Glomerular visceral epithelial cell (primary cell): ENCODE measurements around the gene WAPL.
A peak's percentile ranks its signal among the peaks of the same experiment; 100 is the strongest.

Experiments used
- DNase-seq: peaks from one replicate; pipeline ENCODE4 v3.0.0-alpha.2; 2016; ENCODE audit errors: extremely low spot score

Gene WAPL

DNA sequence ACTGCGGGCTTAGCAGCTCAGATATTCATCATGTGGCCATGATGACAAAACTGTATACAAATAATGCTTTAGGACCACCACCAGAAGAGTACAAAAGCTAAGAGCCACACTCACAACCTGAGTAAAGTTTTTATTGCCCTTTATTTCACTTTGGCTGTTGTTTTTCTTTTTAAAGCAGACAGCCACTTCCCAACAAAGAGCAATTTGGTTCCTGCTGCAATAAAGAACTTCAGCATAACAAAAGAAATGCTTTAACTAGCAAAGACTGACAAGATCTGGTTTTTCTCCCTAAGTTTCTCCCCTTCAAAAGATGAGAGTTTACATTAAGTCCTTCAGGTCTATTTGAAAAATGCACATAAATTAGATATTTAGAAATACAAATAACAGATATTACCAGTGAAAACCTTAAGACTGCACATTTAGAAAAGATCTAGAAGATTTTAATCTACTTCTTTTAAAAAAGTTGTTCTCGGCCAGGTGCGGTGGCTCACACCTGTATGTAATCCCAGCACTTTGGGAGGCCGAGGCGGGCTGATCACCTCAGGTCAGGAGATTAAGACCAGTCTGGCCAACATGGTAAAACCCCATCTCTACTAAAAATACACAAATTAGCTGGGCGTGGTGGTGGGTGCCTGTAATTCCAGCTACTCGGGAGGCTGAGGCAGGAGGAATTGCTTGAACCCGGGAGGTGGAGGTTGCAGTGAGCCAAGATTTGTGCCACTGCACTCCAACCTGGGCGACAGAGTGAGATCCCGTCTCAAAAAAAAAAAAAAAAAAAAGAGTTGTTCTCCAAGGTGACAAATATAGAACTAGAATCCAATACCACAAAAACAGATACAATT, 59.4 kb downstream of the WAPL start:
- DNase-seq = no peak

DNA sequence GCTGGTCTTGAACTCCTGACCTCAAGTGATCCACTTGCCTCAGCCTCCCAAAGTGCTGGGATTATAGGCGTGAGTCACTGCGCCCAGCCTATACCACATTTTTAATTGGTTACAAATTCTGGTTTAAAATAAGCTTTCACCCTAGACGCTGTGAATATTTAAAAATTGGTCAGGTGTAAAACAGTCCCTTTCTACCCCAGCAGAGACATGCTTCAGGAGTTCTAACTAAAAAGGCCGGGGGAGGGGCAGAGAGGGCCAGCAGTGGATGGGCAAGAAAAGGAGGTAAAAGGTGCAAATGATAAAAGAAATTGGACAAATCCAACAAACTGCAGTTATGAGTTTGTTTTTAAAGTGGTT, 70.0 kb downstream of the WAPL start:
- DNase-seq = peak; percentile 81

DNA sequence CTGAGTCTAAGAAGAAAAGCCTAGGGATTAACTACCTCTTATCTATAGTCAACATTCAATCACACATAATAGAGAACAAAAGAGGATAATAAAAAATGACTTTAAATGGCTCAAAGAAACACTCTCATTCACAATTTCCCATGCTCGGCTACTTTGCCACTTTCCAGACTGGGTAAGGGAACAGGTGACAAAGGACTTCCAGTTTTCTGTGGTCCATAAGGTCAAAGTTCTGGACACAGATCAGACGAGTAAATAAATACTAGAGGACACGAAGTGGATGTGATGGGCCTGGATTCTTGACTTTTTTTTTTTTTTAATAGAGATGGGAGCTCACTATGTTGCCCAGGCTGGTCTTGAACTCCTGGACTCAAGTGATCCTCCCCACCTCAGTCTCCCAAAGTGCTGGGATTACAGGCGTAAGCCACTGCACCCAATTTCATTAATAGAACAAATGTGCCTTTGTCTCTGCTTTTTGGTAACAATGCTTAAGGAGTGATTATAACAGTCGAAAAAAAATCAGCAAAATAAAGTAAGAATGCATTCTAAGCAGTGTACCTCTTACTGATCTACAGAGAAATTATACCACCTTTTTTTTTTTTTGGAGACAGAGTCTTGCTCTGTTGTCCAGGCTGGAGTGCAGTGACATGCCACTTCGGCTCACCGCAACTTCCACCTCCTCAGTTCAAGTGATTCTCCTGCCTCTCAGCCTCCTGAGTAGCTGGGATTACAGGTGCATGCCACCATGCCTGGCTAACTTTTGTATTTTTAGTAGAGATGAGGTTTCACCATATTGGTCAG, 70.6 kb downstream of the WAPL start:
- no peak for DNase-seq

DNA sequence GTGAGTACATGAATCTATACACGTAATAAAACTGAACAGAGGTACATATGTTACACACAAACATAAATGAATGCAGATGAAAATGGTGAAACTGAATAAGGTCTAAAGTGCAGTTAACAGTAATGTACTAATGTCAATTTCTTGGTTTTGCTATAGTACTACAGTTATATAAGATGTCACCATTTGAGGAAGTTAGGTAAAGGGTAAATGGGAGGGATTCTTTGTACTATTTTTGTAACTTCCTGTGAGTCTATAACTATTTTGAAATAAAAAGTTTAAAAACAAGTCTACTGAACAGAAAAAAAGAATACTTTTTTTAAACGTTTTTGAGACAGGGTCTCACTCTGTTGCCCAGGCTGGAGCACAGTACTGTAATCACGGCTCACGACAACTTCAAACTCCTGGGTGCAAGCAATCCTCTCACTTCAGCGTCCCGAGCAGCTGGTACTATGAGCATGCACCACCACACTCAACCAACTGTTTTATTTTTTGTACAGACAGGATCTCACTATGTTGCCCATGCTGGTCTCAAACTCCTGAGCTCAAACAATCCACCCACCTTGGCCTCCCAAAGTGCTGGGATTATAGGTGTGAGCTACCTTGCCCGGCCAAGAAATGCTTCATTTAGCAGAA, 71.5 kb downstream of the WAPL start:
- DNase-seq = no peak

DNA sequence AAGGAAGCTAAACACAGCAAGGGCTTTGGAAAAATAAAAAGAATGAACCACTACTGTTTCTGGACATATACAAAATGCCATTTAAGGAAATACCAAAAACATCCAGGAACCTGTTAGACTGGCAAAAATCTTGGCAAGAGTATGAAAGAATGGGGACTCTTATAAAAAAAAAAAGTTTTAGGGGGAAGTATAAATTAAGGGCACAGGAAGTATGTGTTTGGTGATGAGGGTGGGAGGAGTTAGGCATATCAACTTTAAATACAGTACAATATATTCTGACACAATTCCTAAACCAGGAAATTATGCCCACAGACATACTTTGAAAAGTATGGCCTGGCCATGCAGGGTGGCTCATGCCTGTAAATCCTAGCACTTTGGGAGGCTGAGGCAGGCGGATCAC, 74.2 kb downstream of the WAPL start:
- no peak for DNase-seq

DNA sequence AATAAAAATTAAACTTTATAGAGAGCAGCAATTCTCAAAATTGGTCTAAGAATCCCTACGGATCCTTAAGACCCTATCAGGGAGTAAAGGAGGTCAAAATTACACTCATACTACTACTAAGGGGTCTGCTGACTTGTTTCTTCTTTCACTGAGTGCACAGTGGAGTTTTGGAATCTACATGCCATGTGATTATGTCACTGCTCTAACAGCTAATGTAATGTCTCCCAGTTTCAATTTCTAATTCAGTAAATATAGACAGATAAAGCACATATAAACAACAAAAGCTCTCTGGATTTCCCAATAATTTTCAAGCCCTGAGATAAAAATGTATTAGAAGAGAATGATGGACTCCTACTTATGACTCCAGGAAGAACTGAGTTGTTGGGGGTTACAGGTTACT, 74.6 kb downstream of the WAPL start:
- DNase-seq = no peak

DNA sequence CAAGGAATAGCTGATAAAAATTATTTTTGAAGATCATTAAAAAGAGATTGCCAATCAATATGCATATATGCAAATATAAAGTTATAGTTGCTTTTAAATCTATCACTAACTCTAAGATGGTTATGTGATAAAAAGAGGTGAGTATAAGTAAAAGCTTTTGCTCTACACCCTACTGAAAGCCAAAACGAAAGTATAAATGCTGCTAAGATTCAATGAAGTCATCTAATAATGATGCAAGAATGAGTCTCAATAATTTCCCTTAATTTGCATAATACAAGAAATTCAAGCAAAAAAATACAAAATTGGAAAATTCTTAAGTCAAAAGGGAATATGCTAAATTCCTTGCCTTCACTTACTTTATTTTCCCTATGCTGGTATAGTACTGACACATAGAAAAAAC, 75.2 kb downstream of the WAPL start:
- DNase-seq = no peak

DNA sequence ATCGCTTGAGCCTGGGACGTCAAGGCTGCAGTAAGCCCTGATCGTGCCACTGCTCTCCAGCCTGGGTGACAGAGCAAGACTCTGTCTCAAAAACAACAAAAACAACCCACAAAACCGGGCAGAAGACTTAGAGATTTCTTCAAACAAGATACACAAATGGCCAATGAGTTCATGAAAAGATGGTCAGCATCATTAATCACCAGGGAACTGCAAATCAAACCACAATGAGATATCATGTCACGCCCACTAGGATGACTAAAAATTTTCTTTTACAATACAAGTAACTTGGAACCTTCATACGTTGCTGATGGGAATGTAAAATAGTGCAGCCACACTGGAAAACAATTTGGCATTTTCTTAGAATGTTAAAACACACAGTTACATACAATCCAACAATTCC, 77.7 kb downstream of the WAPL start:
- peak; percentile 46 for DNase-seq

DNA sequence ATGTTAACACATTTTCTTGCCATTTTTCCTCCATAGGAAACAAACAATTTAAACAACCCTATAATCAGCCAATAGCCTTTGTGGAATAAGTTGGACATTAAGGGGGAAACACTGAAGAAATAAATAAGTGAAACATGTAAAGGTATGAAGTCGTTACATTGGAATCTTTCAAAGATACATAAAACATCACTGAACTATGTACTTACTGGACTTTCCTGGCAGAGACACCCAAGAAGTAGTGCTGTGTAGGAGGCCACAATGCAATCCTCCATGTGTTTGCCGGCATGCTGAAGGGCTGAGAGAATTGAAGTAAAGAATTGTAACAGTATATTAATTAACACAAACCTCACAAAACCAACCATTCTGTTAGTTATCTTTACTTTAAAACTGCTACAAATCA, 78.5 kb downstream of the WAPL start:
- DNase-seq = peak; percentile 50

DNA sequence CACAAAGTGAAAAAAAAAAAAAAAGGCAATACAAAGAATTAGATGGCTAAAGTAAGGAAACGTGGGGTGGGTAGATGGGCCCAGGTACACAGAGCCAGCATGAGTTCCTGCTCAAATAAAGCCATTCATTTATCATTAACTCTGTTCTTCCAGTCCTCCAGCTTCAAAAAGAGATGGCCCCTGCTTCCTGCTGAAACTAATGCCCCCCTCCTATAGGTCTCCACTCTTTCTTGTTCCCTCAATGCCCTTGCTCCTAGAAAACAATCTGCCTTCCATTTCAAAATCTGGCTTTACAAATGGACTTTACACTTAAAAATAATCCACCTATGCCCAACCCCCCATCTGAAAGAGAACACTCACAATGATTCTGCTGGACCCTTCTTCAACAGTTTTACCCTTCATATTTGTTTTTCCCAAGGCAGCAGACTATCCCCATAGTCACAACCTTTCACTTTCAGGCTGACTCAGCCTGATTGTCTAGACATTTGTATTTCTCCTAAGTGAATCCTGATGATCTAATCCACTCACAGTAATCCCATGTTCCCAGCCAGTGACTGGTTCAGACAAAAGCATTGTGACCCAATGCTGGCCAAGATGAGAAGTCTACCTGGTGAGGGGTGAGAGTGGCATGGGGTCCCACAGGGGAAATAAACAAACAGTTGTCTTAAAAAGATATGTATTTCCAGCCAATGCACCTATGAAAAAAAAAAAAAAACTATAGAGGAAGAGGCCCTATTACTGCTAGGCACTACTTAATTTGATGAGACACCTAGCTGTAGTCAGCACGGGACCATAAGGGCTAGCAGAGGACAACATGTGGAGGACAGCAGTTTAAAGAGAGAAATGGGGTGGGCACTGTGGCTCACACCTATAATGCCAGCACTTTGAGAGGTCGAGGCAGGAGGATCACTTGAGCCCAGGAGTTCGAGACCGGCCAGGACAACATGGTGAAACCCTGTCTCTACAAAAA, 80.4 kb downstream of the WAPL start:
- DNase-seq = peak; percentile 89

DNA sequence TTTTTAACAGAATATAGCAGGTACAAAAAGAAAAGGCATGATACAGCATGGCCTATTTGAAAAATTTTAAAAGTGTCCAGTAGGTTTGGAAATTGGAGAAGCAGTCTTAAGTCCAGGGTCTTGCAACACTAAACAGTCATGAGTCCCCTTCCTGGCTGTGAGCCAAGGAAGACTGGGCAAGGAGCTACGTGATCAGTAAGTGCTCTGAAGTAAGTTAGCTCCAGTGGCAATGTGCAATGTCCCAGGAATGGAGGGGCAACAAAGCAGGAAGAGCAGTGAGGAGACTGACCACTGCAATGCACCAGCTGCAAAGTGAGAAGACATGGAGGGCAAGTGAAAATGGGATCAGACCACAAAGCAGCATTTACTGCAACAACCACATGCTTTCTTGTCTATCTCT, 82.0 kb downstream of the WAPL start:
- DNase-seq = peak; percentile 96

DNA sequence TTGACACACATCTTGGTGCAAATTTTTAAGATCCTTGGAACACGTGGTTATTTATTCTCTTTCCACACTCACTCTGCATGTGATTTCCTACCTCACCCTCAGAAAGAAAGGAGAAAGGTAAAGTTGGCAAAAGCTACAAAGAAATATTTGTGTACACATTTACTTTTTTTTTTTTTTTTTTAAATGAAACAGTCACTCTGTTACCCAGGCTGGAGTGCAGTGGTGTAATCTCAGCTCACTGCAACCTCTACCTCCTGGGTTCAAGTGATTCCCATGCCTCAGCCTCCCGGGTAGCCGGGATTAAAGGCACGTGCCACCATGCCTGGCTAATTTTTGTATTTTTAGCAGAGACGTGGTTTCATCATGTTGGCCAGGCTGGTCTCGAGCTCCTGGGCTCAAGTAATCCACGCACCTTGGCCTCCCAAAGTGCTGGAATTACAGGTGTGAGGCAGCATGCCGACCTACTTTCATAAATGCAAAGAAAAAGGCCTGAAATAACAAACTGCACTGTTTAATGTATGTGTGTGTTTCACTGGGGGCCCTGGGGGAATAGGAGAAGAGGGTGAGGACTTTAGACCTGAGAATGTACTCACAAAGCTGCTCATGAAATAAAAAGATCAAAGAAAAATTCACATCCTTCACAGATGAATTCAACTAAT, 83.4 kb downstream of the WAPL start:
- DNase-seq = no peak

DNA sequence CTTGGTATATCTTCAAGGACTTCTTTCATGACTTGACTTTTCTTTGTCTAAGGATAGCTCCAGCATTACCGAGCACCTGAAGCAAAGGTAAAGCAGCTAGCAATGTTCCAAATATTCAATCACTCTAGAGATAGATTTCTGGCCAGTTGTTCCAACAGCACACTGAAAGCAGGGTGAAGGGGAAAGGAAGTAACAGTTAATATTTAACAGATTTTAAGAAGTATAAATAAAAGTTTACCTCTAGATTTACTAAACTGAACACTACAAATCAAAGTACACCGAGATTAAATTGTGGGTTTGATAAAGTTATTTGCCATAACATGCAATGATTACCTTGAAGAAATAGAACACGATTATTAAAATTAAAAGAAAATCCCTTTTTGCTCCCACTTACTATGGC, 84.1 kb downstream of the WAPL start:
- no peak for DNase-seq

DNA sequence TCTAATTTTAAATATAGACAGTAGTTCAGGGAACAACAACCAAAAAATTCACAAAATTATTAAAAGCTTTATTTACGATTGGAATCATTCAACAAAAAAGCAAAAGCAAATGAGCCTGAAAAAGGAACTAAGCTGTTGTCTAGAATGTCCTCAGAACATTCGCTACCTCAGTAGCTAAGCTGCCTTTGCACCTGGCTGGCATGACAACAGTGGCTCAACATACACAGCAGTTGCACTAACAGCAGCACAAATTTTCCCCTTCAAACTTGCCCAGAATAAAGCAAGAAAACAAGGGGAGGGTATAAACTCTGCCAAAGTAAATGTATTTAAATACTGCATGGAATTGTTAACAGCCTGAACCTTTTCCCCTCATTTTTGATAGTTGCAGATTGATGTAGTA, 84.6 kb downstream of the WAPL start:
- no peak for DNase-seq

DNA sequence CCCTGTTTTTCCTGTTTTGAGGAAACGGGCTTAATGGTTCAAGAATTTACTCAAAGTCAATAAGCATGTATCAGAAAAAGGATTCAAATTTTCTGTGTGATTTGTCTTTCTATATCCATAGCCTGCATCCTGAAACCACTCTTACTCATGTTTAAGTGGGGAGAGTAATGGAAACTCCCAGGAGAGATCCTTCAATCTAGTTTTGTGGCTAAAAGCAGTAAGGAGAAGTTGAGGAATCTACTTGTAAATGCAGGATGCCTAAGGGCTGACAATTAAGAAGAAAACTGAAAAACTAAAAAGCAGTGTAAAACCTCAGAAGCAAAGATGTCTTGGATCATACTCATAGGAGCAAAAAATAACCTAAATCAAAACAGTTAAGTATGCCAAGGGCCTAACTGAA, 86.9 kb downstream of the WAPL start:
- DNase-seq = no peak

DNA sequence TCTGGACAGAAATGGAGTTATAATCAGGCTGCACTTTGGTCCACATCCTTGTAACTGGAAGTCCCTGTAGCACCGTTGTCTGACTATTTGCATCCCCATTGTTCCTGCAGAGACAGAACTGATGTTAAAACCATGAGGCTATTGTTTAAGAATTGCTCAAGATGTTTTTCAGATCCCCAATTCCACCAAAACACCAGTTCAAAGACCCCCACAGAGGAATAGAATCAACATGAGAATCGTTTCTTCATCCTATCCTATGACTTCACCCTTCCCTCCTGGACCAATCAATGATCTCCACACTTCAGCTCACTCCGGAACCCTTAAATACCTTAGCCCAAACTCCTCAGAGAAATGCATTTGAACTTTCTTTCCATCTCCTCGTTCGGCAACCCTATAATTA, 97.9 kb downstream of the WAPL start:
- no peak for DNase-seq

DNA sequence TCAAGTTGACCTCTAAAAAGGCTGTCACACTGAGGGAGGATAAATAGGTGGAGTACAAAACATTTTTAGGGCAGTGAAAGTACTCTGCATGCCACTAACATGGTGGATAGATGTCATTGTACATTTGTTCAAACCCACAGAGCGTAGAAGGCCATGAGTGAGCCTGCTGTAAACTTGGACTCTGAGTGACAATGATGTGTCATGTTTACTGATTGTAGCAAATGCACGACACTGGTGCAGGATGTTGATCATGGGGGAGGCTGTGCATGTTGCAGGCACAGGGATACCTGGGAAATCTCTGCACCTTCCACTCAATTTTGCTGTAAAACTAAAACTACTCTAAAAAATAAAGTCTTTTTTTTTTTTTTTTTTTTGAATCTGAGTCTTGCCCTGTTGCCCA, 102.5 kb downstream of the WAPL start:
- DNase-seq = no peak

DNA sequence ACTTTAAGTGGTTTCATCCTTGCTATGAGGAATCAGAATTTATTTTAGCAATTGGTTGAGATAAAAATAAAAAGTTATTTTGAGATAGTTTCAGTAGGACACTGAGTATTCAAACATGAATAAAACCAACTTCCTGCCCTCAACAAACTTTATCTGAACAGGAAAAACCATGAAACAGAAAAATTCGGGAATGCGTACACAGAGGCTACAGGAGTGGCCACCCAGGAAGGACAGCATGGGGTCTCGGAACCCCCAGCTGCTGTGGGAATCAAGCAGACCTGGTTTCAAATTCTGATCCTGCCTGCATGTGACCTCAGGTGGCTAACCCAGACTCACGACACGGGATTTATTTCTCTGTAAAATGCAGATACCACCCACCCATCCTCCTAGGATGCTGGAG, 106.0 kb downstream of the WAPL start:
- DNase-seq = no peak

DNA sequence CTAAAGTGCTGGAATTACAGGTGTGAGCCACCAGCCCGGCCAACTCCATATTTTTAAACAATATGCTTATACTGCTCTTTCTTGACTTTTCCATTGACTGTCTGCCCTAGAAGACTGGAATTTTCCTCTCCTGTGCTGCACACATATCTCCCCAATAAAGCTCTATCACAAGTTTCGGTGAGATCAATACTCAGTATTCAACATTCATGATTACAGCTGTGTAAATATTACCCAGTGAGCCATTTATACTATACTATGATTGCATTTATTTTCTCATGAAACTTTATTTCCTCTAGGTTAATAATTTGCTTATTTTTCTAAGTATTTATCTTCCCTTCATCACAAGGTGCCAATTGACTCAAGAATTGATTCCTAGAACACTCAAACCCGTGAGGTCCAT, 106.5 kb downstream of the WAPL start:
- no peak for DNase-seq

DNA sequence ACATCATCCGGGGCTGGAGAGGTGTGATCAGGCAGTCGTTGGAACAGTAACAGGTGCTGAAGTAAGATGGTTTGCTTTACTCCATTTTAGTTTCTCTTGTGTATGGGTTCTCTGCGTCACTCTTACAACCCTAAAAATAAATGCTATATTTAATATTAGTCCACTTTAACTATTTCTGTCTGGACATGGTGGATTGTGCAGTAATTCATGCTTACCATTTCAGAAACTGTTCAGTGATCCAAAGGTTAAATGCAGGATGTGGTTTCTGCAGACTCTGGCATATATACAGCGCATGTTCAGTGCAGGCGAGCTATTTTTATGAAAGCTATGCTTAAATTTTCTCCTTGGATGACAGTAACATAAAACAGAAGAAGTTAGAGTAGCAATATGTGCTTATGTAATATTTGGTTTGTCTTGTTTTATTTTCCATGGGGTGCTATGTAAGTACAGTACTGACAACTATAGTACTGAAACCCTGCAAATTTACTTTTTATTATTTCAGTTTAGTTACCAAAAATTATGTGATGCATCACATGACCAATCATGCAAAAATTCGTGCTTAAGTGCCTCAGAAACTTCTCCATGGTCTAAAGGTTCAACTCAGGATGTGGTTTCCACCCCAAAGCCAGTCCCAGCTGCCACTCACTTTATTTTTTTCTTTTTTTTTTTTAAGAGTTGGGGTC, 108.4 kb downstream of the WAPL start:
- peak; percentile 77 for DNase-seq
